Measurements from ENCODE around the gene CHMP5. TPM values are rescaled to one million over a fixed set of nuclear protein-coding genes. Genes with fewer than 3 reads are reported as not detected.

CHMP5 gene
- polyA plus RNA-seq, 1 of the 3 experiments (the other 2 are of a cell fraction): 88.3 TPM

GRCh38 chr9:33289936-33290246 is 25.0 kb downstream of the CHMP5 start:
- DNase-seq: no peak
- H4K20me1 ChIP-seq (ENCODE audit: insufficient read depth): no peaks in the 10 kb centered on the region
- H3K9me3 ChIP-seq: no peaks in the 10 kb centered on the region
- no peaks in the 10 kb centered on the region for H3K9me2 ChIP-seq
- POLR2A ChIA-PET: interaction anchor here (0.8 to 2.1 kb wide), 4 partner anchors 15 to 739 kb away, joined by 3 to 10 read pairs (median 4); partner anchors contain the start of genes BAG1 and CHMP5
- H3K79me2 ChIP-seq (ENCODE audit: insufficient read depth): peaks cover 45% of the 10 kb centered on the region
- H3K4me3 ChIP-seq (ENCODE audit: low read depth in 2 of 2, low read length in 1 of 2): peak overlapping the region; percentile 80 to 83
- CTCF ChIA-PET: interaction anchor here (1.2 to 1.6 kb wide), 2 partner anchors 64 to 163 kb away, joined by 3 to 6 read pairs; no protein-coding TSS in a partner anchor
- 1% methylated on average over 14 of the region's 14 CpGs for WGBS (ENCODE audit: low lambda C conversion rate)
- peaks cover 22% of the 10 kb centered on the region for H3F3A ChIP-seq (replicated peaks; ENCODE audit: insufficient read depth)
- peak overlapping the region; percentile 84 for H3K9ac ChIP-seq
- no peaks in the 10 kb centered on the region for H3K27me3 ChIP-seq (ENCODE audit: insufficient read depth)
- H2AFZ ChIP-seq (ENCODE audit: low read depth): peak overlapping the region; percentile 67
- H3K36me3 ChIP-seq (replicated peaks in 1 of 2; ENCODE audit: control insufficient read depth in 1 of 2, insufficient read depth in 2 of 2, low read length in 1 of 2): peaks cover 28 to 42% of the 10 kb centered on the region in 2 experiments
- H3K27ac ChIP-seq (ENCODE audit: low read depth in 2 of 2, low read length in 1 of 2): peak overlapping the region; percentile 94 to 98
- TF ChIP-seq CTCF (IDR thresholded peaks at IDR 0.05): no peak
- no peak for TF ChIP-seq RAD21 (IDR thresholded peaks at IDR 0.05; ENCODE audit: low read length)
- TF ChIP-seq YY1 (IDR thresholded peaks at IDR 0.05; ENCODE audit: low read depth): peak; percentile 83
- TF ChIP-seq ZBTB33 (IDR thresholded peaks at IDR 0.05; ENCODE audit: borderline replicate concordance, low read depth): no peak
- no peak for TF ChIP-seq TEAD4 (IDR thresholded peaks at IDR 0.05; ENCODE audit: borderline replicate concordance, insufficient read depth)
- TF ChIP-seq EP300 (IDR thresholded peaks at IDR 0.05; ENCODE audit: borderline replicate concordance in 1 of 2, low read depth in 1 of 2, low read length in 1 of 2): no peak
- TF ChIP-seq CHD2 (IDR thresholded peaks at IDR 0.05; ENCODE audit: low read length, partially characterized antibody): no peak
- no peak for TF ChIP-seq IRF3 (IDR thresholded peaks at IDR 0.05; ENCODE audit: low read depth, low read length)
- H3K4me2 ChIP-seq: peak overlapping the region; percentile 60
- H3K4me1 ChIP-seq (ENCODE audit: control insufficient read depth in 1 of 2, insufficient read depth in 2 of 2, low read depth in 1 of 2, low read length in 1 of 2): peaks cover 0 to 11% of the 10 kb centered on the region in 2 experiments; a peak in 2 of 4 replicates

GRCh38 chr9:33290247-33291030 is 25.6 kb downstream of the CHMP5 start, which contains the start of gene NFX1:
Gene NFX1 (plus strand): TSS chr9:33290516. CDS start chr9:33290573, 57 bp downstream.
- no peaks in the 10 kb centered on the region for H3K9me2 ChIP-seq
- ChIA-PET CTCF (interaction anchor here (1.2 to 1.6 kb wide), 2 partner anchors 64 to 163 kb away, joined by 3 to 6 read pairs; no protein-coding TSS in a partner anchor), POLR2A (interaction anchor here (0.8 to 2.1 kb wide), 4 partner anchors 16 to 740 kb away, joined by 3 to 10 read pairs (median 4); partner anchors contain the start of genes BAG1 and CHMP5)
- no peaks in the 10 kb centered on the region for H4K20me1 ChIP-seq (ENCODE audit: insufficient read depth)
- peak within 1 kb of the TSS; percentile 74 for H2AFZ ChIP-seq (ENCODE audit: low read depth)
- DNase-seq: peak; percentile 94
- H3K79me2 ChIP-seq (ENCODE audit: insufficient read depth): peaks cover 50% of the 10 kb centered on the region
- peak within 1 kb of the TSS; percentile 84 for H3K9ac ChIP-seq
- H3K27ac ChIP-seq (ENCODE audit: low read depth in 2 of 2, low read length in 1 of 2): peak within 1 kb of the TSS; percentile 94 to 98
- H3K27me3 ChIP-seq (ENCODE audit: insufficient read depth): no peaks in the 10 kb centered on the region
- no peaks in the 10 kb centered on the region for H3K9me3 ChIP-seq
- H3K36me3 ChIP-seq (replicated peaks in 1 of 2; ENCODE audit: control insufficient read depth in 1 of 2, insufficient read depth in 2 of 2, low read length in 1 of 2): peaks cover 34 to 46% of the 10 kb centered on the region in 2 experiments
- peak within 1 kb of the TSS; percentile 79 for H3K4me2 ChIP-seq
- peaks cover 22% of the 10 kb centered on the region for H3F3A ChIP-seq (replicated peaks; ENCODE audit: insufficient read depth)
- H3K4me3 ChIP-seq (ENCODE audit: low read depth in 2 of 2, low read length in 1 of 2): peak within 1 kb of the TSS; percentile 80 to 83
- peaks cover 0 to 11% of the 10 kb centered on the region in 2 experiments; a peak in 2 of 4 replicates for H3K4me1 ChIP-seq (ENCODE audit: control insufficient read depth in 1 of 2, insufficient read depth in 2 of 2, low read depth in 1 of 2, low read length in 1 of 2)
- WGBS (ENCODE audit: low lambda C conversion rate): 3% methylated on average over 27 of the region's 63 CpGs
- peak; percentile 82 for TF ChIP-seq CHD2 (IDR thresholded peaks at IDR 0.05; ENCODE audit: low read length, partially characterized antibody)
- TF ChIP-seq SIN3A (IDR thresholded peaks at IDR 0.05; ENCODE audit: borderline replicate concordance, low read depth, low read length): peak; percentile 93
- no peak for TF ChIP-seq SMC3 (IDR thresholded peaks at IDR 0.05; ENCODE audit: low read depth, low read length)
- peak; percentile 93 for TF ChIP-seq USF2 (IDR thresholded peaks at IDR 0.05; ENCODE audit: borderline replicate concordance, low read depth, low read length)
- no peak for TF ChIP-seq RXRA (IDR thresholded peaks at IDR 0.05; ENCODE audit: borderline replicate concordance, low read depth)
- TF ChIP-seq RAD21 (IDR thresholded peaks at IDR 0.05; ENCODE audit: low read length): no peak
- no peak for TF ChIP-seq TEAD4 (IDR thresholded peaks at IDR 0.05; ENCODE audit: borderline replicate concordance, insufficient read depth)
- TF ChIP-seq YY1 (IDR thresholded peaks at IDR 0.05; ENCODE audit: low read depth): peak; percentile 35; the same call in 1 of the 2 replicates
- peak; percentile 71; the same call in 1 of the 2 replicates for TF ChIP-seq ELF1 (IDR thresholded peaks at IDR 0.05)
- peak; percentile 85; the same call in 1 of the 2 replicates for TF ChIP-seq ZBTB33 (IDR thresholded peaks at IDR 0.05; ENCODE audit: borderline replicate concordance, low read depth)
- no peak for TF ChIP-seq GATA2 (CRISPR knock-in tag; IDR thresholded peaks at IDR 0.05)

Data from SK-N-SH (cell line).